GM12878 (cell line): Measurements from ENCODE around the gene DHX16. TPM values are rescaled to one million over a fixed set of nuclear protein-coding genes. Genes with fewer than 3 reads are reported as not detected.

ENCODE experiments used
- ATAC-seq: fragments of 200-7000 bp; cut with Tn5 transposase; 3 replicates; pipeline ENCODE4 v1.9.1; 2020; ENCODE audit warnings: mild to moderate bottlenecking, moderate library complexity
- BruUV-seq: library from RNA; stranded (reverse); fragments of 400-500 nt; replicated peaks from 2 replicates; lab custom pipeline; 2021; lab: Mats Ljungman, UMichigan
- CTCF ChIA-PET: fragments of 300-600 bp; sonication (Branson Sonifier 250); formaldehyde crosslinking; extraction: SDS; loops from one replicate; lab custom pipeline; 2021; ENCODE audit warnings: inconsistent platforms; lab: Yijun Ruan, JAX
- POLR2A ChIA-PET: fragments of 350-600 bp; formaldehyde crosslinking; extraction: SDS; loops from one replicate; lab custom pipeline; 2021; ENCODE audit warnings: inconsistent platforms; lab: Charles Lee
- RAD21 ChIA-PET: fragments of 300-600 bp; sonication (Branson Sonifier 250); formaldehyde crosslinking; loops from one replicate; lab custom pipeline; 2023; ENCODE audit warnings: antibody characterized with exemption; ENCODE audit not compliant: unreplicated experiment; lab: Charles Lee
- SMC1A ChIA-PET: fragments of 300-600 bp; sonication (Branson Sonifier 250); formaldehyde crosslinking; loops from one replicate; lab custom pipeline; 2023; ENCODE audit not compliant: unreplicated experiment, uncharacterized antibody; lab: Charles Lee
- DNase-seq: peaks from one replicate; pipeline ENCODE4 v3.0.0-alpha.2; 2011; ENCODE audit warnings: low read depth, low spot score
- FAIRE-seq: peaks from 3 replicates; lab custom pipeline; 2011; peaks lifted over from hg19 to GRCh38; lab: Jason Lieb, UNC
- H2AFZ ChIP-seq: 2 replicates; pipeline ENCODE4 v1.6.0; 2011; ENCODE audit warnings: low read depth, low read length, control low read depth; ENCODE audit not compliant: control insufficient read depth
- H3K27ac ChIP-seq: 2 replicates; pipeline ENCODE4 v1.5.1; 2011; ENCODE audit warnings: control low read depth; ENCODE audit not compliant: control insufficient read depth, insufficient read depth
- H3K27me3 ChIP-seq, 2 experiments: replicated peaks in 1 of 2; 2 replicates each; pipeline versions ENCODE4 v1.6.0 to v1.6.1; 2011; ENCODE audit warnings: low read length in 1 of 2; ENCODE audit not compliant: control insufficient read depth in 2 of 2, insufficient read depth in 2 of 2
- H3K36me3 ChIP-seq, 2 experiments: 2 replicates each; pipeline ENCODE4 v1.5.1; 2011; ENCODE audit warnings: low read length in 1 of 2; ENCODE audit not compliant: control insufficient read depth in 2 of 2, insufficient read depth in 2 of 2
- H3K4me1 ChIP-seq: 2 replicates; pipeline ENCODE4 v1.6.1; 2011; ENCODE audit warnings: mild to moderate bottlenecking, low read length, moderate library complexity, mixed read lengths; ENCODE audit not compliant: control insufficient read depth, insufficient read depth
- H3K4me2 ChIP-seq: 2 replicates; pipeline ENCODE4 v1.6.0; 2011; ENCODE audit warnings: control low read depth; ENCODE audit not compliant: control insufficient read depth, insufficient read depth
- H3K4me3 ChIP-seq: fragments of 200-600 bp; sonication (generic); 2 replicates; pipeline ENCODE4 v1.5.1; 2016
- H3K79me2 ChIP-seq: 2 replicates; pipeline ENCODE4 v1.6.0; 2011; ENCODE audit warnings: low read length; ENCODE audit not compliant: control insufficient read depth, insufficient read depth
- H3K9ac ChIP-seq: 2 replicates; pipeline ENCODE4 v1.8.0; 2011; ENCODE audit warnings: low read length, control low read depth, mixed read lengths; ENCODE audit not compliant: control insufficient read depth, insufficient read depth
- H3K9me3 ChIP-seq: replicated peaks from 3 replicates; pipeline ENCODE4 v1.5.1; 2011; ENCODE audit warnings: mild to moderate bottlenecking, low read length; ENCODE audit not compliant: control insufficient read depth, insufficient read depth
- H4K20me1 ChIP-seq: 2 replicates; pipeline ENCODE4 v1.6.0; 2011; ENCODE audit not compliant: control insufficient read depth, insufficient read depth
- ATF3 ChIP-seq: IDR thresholded peaks from 2 replicates; pipeline ENCODE4 v1.6.1; 2011; ENCODE audit warnings: low read depth, mild to moderate bottlenecking, low read length, moderate library complexity, borderline replicate concordance; ENCODE audit errors: extremely low read depth
- BCL3 ChIP-seq: IDR thresholded peaks from 2 replicates; pipeline ENCODE4 v1.6.1; 2011; ENCODE audit warnings: borderline replicate concordance, low read depth, mild to moderate bottlenecking, moderate library complexity, low read length; ENCODE audit not compliant: insufficient read depth, poor library complexity, severe bottlenecking
- BRCA1 ChIP-seq: IDR thresholded peaks from 2 replicates; pipeline ENCODE4 v1.6.1; 2011; ENCODE audit warnings: low read depth, low read length, improper control_type of control experiment
- CEBPB ChIP-seq, 2 experiments: fragments of 150-350 bp in 1 of 2; IDR thresholded peaks; 2 replicates each; pipeline ENCODE4 v1.6.1; 2012 to 2014; ENCODE audit warnings: low read depth in 2 of 2, low read length in 2 of 2, borderline replicate concordance in 1 of 2, inconsistent platforms in 1 of 2
- E2F4 ChIP-seq: IDR thresholded peaks from 2 replicates; pipeline ENCODE4 v1.6.1; 2012; ENCODE audit warnings: low read depth, low read length, improper control_type of control experiment
- HDGF ChIP-seq: fragments of 450-650 bp; IDR thresholded peaks from 2 replicates; pipeline ENCODE4 v1.6.1; 2016; ENCODE audit warnings: antibody characterized with exemption
- PAX8 ChIP-seq: fragments of 450-650 bp; IDR thresholded peaks from 2 replicates; pipeline ENCODE4 v1.6.1; 2017; ENCODE audit warnings: mild to moderate bottlenecking, moderate library complexity
- SIN3A ChIP-seq: IDR thresholded peaks from 2 replicates; pipeline ENCODE4 v1.6.1; 2012; ENCODE audit warnings: low read depth, low read length, improper control_type of control experiment
- ZBED1 ChIP-seq: IDR thresholded peaks from 2 replicates; pipeline ENCODE4 v1.6.1; 2016; ENCODE audit warnings: borderline replicate concordance
- ZBTB40 ChIP-seq: fragments of 450-650 bp; IDR thresholded peaks from 2 replicates; pipeline ENCODE4 v1.6.1; 2016; ENCODE audit warnings: mild to moderate bottlenecking, moderate library complexity, borderline replicate concordance
- ZNF207 ChIP-seq: fragments of 450-650 bp; IDR thresholded peaks from 2 replicates; pipeline ENCODE4 v1.6.1; 2014; ENCODE audit warnings: antibody characterized with exemption, mild to moderate bottlenecking, borderline replicate concordance
- WGBS: methylation state at CpG from one replicate; pipeline ENCODE4 v1.1.6; 2016; ENCODE audit warnings: low lambda C conversion rate; ENCODE audit not compliant: insufficient replicate concordance, insufficient coverage; ENCODE audit errors: missing lambda C conversion rate; 5-methylcytosine and 5-hydroxymethylcytosine counted together
- in situ Hi-C: fragments of 300-500 bp; cut with MboI; formaldehyde crosslinking; loops from 9 replicates; pipeline ENCODE4 v1.14.3; 2018; ENCODE audit warnings: mixed read lengths
- intact Hi-C: fragments of 100-400 bp; cut with micrococcal nuclease; formaldehyde crosslinking; loops from one replicate; pipeline ENCODE4 v1.14.2; 2022; ENCODE audit not compliant: unreplicated experiment
- polyA plus RNA-seq, 11 experiments: library from polyadenylated mRNA; depleted of rRNA in 4 of 11; unstranded in 6 of 11; stranded (reverse) in 5 of 11; fragments of >200 nt; fragmentation: Nextera tagmentation in 4 of 11; fragmentation: Illumina TruSeq in 1 of 11; extraction: Ambion mirVana in 4 of 11; extraction: Trizol in 1 of 11; gene quantifications; 1 replicate in 1 of 11; 2 replicates in 10 of 11; pipeline versions ENCODE4 v1.2.1 to v1.2.3, GENCODE V29; 2011 to 2016; ENCODE audit warnings: inconsistent platforms in 2 of 11, missing spikeins in 2 of 11, low read depth in 1 of 11
- total RNA-seq, 4 experiments: library from RNA; depleted of rRNA in 3 of 4; stranded (reverse); fragments of >200 nt in 3 of 4; fragmentation: Illumina TruSeq in 1 of 4; extraction: Trizol in 1 of 4; gene quantifications; 2 replicates each; pipeline versions ENCODE4 v1.2.1 to v1.2.3, GENCODE V29; 2013 to 2021

The DHX16 gene
- total and polyA plus RNA-seq, 10 of the 15 experiments (the other 5 are each of a cell fraction or from before 2014, with no cell fraction given) = 10.1 to 41.4 (median 38.3) TPM

- TF ChIP-seq E2F4 (no peak), BCL3 (no peak), ZNF207 (no peak), PAX8 (no peak)
Measured at GRCh38 chr6:30714263-30714662, 41.5 kb upstream of the DHX16 start (continued).

GRCh38 chr6:30712441-30712945 is 39.7 kb upstream of the DHX16 start:
- CTCF ChIA-PET = interaction anchor here (1.2 to 2.8 kb wide), 5 partner anchors 9 to 99 kb away, joined by 3 to 18 read pairs (median 6); partner anchors contain the start of gene NRM
- no peak for DNase-seq
- no peak for FAIRE-seq
- WGBS = 85% methylated on average over 7 of the region's 7 CpGs
- no peaks in the 10 kb centered on the region for H3K9me3 ChIP-seq
- H3K9ac ChIP-seq = no peak overlapping the region
- no peak for ATAC-seq
- in situ Hi-C loops (no loop called here), intact Hi-C loops (no loop called here)
- H3K4me3 ChIP-seq = peak overlapping the region; percentile 0; the same call in 1 of the 2 replicates
- H3K79me2 ChIP-seq = peaks cover 13% of the 10 kb centered on the region
- peak overlapping the region; percentile 35; the same call in 1 of the 2 replicates for H3K27ac ChIP-seq
- POLR2A ChIA-PET = interaction anchor here (0.8 to 2.9 kb wide), 6 partner anchors 10 to 31 kb away, joined by 4 to 10 read pairs (median 5); partner anchors contain the start of gene NRM
- no peaks in the 10 kb centered on the region for H3K27me3 ChIP-seq
- TSS peak; percentile 15 for BruUV-seq
- H3K36me3 ChIP-seq = peaks cover 6 to 7% of the 10 kb centered on the region in 2 experiments; a peak in 3 of 4 replicates
- no peaks in the 10 kb centered on the region for H4K20me1 ChIP-seq
- no peak overlapping the region for H2AFZ ChIP-seq
- SMC1A ChIA-PET = interaction anchor here (0.7 to 1.5 kb wide), 8 partner anchors 16 to 39 kb away, joined by 3 to 6 read pairs (median 4); no protein-coding TSS in a partner anchor
- RAD21 ChIA-PET = interaction anchor here (0.9 to 1.8 kb wide), 4 partner anchors 9 to 31 kb away, joined by 3 to 7 read pairs (median 4); partner anchors contain the start of gene NRM
- H3K4me1 ChIP-seq = peaks cover 30% of the 10 kb centered on the region
- peak overlapping the region; percentile 45; the same call in 1 of the 2 replicates for H3K4me2 ChIP-seq
- TF ChIP-seq BRCA1 = no peak
- no peak for TF ChIP-seq HDGF
- no peak for TF ChIP-seq ZBED1
- TF ChIP-seq SIN3A = no peak
- no peak for TF ChIP-seq CEBPB (IDR thresholded peaks at IDR 0.05; ENCODE audit: borderline replicate concordance in 1 of 2, low read depth in 2 of 2, low read length in 2 of 2)
- TF ChIP-seq ATF3 = no peak
- TF ChIP-seq ZBTB40 = no peak
